ENCODE data around the gene TMEM87A.

GRCh38 chr15:42213511-42213910 is 59.7 kb downstream of the TMEM87A start:
- no peak for TF ChIP-seq POLR2A (IDR thresholded peaks at IDR 0.05; ENCODE audit: low read depth, low read length)
- no peak for TF ChIP-seq RFX5 (IDR thresholded peaks at IDR 0.05; ENCODE audit: low read depth, low read length)
- TF ChIP-seq CTCF (conservative IDR thresholded peaks at IDR 0.05; ENCODE audit: low read depth, low read length) = no peak
- no peak for TF ChIP-seq NFE2L2 (IDR thresholded peaks at IDR 0.05; ENCODE audit: low read depth, low read length)
- no peak for TF ChIP-seq RCOR1 (IDR thresholded peaks at IDR 0.05; ENCODE audit: insufficient replicate concordance, low read length)
- TF ChIP-seq USF2 (IDR thresholded peaks at IDR 0.05; ENCODE audit: low read depth, low read length) = no peak
- no peak for TF ChIP-seq MXI1 (IDR thresholded peaks at IDR 0.05; ENCODE audit: borderline replicate concordance, low read depth, low read length)
- no peak for TF ChIP-seq SMC3 (IDR thresholded peaks at IDR 0.05; ENCODE audit: low read depth, low read length)
- no peak for TF ChIP-seq CEBPB (IDR thresholded peaks at IDR 0.05; ENCODE audit: low read depth, low read length)
- no peak for TF ChIP-seq ELK1 (IDR thresholded peaks at IDR 0.05; ENCODE audit: borderline replicate concordance, low read depth, low read length)

Data from IMR-90 (cell line).